ENCODE measurements around the gene TMC8.

DNA sequence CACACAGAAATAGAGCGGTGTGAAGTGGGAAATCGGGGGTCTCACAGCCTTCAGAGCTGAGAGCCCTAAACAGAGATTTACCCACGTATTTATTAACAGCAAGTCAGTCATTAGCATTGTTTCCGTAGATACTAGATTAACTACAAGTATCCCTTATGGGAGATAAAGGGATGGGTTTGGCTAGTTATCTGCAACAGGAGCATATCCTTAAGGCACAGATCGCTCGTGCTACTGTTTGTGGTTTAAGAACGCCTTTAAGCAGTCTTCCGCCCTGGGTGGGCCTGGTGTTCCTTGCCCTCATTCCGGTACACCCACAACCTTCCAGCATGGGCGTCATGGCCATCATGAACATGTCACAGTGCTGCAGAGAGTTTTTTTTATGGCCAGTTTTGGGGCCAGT lies 29.0 kb upstream of the TMC8 start:
- no peak for TF ChIP-seq CHD4 (IDR thresholded peaks at IDR 0.05; ENCODE audit: borderline replicate concordance)
- TF ChIP-seq CBX2 (IDR thresholded peaks at IDR 0.05; ENCODE audit: borderline replicate concordance, low read depth) = no peak
- TF ChIP-seq, protein P1, sequence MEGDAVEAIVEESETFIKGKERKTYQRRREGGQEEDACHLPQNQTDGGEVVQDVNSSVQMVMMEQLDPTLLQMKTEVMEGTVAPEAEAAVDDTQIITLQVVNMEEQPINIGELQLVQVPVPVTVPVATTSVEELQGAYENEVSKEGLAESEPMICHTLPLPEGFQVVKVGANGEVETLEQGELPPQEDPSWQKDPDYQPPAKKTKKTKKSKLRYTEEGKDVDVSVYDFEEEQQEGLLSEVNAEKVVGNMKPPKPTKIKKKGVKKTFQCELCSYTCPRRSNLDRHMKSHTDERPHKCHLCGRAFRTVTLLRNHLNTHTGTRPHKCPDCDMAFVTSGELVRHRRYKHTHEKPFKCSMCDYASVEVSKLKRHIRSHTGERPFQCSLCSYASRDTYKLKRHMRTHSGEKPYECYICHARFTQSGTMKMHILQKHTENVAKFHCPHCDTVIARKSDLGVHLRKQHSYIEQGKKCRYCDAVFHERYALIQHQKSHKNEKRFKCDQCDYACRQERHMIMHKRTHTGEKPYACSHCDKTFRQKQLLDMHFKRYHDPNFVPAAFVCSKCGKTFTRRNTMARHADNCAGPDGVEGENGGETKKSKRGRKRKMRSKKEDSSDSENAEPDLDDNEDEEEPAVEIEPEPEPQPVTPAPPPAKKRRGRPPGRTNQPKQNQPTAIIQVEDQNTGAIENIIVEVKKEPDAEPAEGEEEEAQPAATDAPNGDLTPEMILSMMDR (IDR thresholded peaks at IDR 0.05) = no peak
- no peak for TF ChIP-seq ZFP36 (IDR thresholded peaks at IDR 0.05; ENCODE audit: borderline replicate concordance, partially characterized antibody)
- TF ChIP-seq HOXA7 (CRISPR knock-in tag; IDR thresholded peaks at IDR 0.05) = no peak
- TF ChIP-seq CHD2 (IDR thresholded peaks at IDR 0.05; ENCODE audit: low read length, partially characterized antibody) = no peak
- TF ChIP-seq RAD21 (conservative IDR thresholded peaks at IDR 0.05 in 1 of 2, IDR thresholded peaks at IDR 0.05 in 1 of 2) = no peak
- TF ChIP-seq, protein P2, sequence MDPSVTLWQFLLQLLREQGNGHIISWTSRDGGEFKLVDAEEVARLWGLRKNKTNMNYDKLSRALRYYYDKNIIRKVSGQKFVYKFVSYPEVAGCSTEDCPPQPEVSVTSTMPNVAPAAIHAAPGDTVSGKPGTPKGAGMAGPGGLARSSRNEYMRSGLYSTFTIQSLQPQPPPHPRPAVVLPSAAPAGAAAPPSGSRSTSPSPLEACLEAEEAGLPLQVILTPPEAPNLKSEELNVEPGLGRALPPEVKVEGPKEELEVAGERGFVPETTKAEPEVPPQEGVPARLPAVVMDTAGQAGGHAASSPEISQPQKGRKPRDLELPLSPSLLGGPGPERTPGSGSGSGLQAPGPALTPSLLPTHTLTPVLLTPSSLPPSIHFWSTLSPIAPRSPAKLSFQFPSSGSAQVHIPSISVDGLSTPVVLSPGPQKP (IDR thresholded peaks at IDR 0.05; ENCODE audit: low read depth, low read length) = no peak
- TF ChIP-seq RFX5 (IDR thresholded peaks at IDR 0.05) = no peak
- no peak for TF ChIP-seq MAFK (IDR thresholded peaks at IDR 0.05; ENCODE audit: partially characterized antibody)
